GM18858 (cell line): ENCODE measurements around the gene STOML1.
"Not testable (repeated sequence)": the region's sequence is repeated elsewhere in the genome, so short reads cannot be mapped to it uniquely, and the experiment has no call there.

Experiments used
- ATAC-seq: cut with Tn5 transposase; IDR thresholded peaks from one replicate; pipeline ENCODE4 v1.9.1; 2021; ENCODE audit not compliant: unreplicated experiment

STOML1 gene

DNA sequence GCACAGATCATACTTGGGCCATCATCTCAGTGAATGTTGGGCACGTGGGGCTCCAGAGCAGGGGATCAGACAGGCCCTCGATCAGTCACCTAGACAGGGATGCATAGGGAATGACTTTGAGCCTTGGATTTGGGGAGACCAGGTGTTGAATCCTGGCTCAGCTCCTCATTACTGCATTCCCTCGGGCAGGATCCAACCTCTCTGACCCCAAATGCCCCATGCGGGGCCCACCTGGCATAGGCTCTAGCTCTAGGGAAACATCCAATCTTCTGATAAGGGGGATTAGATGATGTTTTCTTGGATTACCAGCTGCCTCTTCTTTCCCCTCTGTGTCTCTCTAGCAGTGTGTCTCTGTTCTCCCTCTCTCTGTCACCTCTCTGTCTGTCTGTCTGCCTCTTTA is 43.1 kb downstream of the STOML1 start:
- no peak for ATAC-seq

GRCh38 chr15:73948396-73948795 is 43.7 kb downstream of the STOML1 start:
- ATAC-seq, result no peak

- no peak for ATAC-seq
Measured at GRCh38 chr15:73947651-73948050, 44.4 kb downstream of the STOML1 start.

- ATAC-seq, result no peak
Measured at GRCh38 chr15:73946795-73947370, 45.2 kb downstream of the STOML1 start.

- no peak for ATAC-seq
Measured at GRCh38 chr15:73946046-73946721, 45.9 kb downstream of the STOML1 start.

DNA sequence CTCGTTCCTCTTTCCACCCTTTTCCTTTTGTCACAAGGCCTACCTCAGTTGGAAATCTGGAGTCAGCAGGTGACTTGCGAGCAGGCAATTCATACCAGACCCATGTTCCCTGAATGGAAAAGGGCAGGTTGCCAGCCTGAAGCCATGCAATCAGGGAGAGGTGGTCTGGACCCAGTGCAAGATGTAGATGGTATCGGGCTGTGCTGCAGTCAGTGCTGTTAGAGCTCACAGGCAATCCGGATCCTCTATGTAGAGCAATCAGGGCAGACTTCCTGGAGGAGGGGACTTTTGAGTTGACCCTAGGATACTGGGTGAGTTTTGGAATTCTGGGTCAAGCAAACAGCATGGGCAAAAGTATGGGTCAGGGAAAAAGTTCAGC is 47.0 kb downstream of the STOML1 start:
- no peak for ATAC-seq

GRCh38 chr15:73944161-73945129 is 47.6 kb downstream of the STOML1 start:
- ATAC-seq, result no peak

DNA sequence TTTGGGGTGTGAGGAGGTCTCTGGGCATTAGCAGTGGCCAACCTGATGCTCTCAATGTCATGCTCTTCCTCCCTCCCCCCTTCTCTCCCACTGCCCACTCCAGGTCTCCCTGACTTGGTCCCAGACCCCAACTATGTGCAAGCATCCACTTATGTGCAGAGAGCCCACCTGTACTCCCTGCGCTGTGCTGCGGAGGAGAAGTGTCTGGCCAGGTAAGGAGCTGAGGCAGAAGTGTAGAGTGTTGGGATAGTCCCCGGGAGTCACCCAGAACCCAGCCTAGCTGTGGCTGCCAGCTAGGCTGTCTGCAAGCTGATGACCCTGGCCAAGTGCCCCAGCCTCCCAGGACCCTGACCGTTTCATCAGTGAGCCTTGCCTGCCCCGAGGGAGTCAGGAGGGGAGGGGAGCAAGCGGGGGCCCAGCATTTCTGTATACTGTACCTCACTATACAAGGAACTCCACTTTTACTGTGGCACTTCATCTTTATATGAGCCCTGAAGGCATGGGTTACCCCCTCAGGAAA is 49.3 kb downstream of the STOML1 start:
- no peak for ATAC-seq

DNA sequence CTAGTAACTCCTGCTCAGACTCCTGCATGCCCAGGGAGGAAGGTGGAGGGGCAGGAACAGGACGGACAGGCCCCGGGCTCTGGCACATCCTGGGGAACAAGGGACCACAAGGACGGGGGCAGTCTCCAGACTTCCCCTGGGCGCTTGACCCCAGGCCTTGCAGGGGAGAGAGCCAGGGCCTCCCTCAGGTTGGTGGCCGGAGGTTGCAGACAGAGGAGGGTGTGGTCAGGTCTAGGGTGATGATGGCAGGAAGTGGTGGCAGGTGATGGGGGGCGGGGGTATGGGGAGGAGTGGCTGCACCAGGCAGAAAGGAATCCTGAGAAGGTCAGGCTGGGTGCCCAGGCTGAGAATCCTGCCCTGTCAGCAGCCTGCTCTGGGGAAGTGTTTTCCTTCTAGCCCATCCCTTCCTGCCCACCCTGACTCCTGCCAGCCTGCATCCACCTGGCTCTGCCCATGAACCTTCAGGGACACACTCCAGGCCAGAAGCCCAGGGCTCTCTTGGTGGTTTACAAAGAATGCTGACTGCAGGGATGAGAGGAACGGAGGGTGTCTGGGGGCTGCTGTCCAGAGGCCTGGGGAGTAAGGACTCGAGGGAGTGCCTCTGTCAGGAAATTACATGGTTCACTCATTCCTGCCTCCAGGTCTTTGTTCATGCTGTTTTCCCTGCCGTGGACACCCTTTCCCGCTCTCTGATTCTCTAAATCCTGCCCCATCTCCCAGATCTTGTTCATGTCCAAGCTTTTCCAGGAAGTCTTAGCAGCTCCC is 50.0 kb downstream of the STOML1 start:
- no peak for ATAC-seq

DNA sequence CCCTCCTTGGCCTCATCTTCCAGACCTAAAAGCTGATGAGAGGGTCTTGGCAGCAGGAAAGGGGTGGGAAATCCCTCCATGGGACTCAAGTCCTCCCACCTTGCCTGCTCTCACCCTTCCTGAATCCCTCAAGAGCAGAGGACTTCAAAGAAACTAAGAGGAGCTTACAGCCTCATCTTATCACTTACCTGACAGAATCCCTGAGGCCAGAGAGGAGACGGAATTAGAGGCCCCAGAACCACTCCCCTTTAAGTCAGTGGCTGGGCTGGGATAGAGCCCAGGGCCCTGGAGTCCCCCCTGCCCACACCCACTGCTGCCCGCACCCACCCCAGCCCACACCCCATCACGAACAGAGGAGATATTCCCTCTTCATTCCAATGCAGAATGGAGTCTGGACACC is 50.6 kb downstream of the STOML1 start:
- no peak for ATAC-seq

- no peak for ATAC-seq
Measured at GRCh38 chr15:73941044-73941443, 51.1 kb downstream of the STOML1 start.

DNA sequence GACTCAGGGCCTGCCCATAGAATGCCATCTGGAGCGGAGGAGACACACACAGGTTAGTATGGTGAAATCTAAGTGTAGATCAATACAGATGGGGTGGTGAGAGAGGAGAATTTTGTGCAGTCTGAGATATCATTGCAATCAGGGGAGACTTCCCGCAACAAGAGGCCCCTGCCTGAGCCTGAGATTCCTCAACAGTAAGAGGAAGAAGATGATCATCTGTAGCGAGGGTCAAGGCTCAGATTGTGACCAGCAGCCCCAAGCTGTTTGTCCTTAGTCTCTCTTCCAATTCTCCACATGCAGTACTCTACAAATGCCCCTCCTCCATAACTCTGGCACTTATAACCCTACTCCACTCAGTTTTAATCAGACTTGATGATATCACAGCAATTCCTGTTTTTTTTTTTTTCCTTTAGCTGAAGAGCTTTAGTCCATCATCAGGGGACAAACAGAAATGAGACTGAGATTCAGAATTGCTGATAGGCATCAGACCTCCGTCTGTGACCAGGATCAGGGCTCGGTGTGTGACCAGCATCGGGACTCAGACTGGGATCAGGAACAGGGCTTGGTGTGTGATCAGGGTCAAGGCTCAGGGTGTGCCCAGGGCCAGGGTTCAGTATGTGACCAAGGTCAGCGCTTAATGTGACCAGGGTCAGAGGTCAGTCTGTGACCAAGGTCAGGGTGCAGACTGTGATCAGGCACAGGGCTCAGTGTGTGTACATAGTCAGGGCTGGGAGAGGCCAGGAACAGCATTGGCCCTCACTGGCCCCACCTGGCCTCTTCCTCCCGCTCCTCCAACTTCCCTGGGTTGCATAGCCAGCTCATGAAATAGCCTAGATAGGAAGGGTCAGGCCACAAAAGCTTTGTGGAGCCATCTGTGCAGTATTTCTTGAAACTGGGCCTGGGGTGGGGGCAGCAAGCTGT is 51.8 kb downstream of the STOML1 start:
- no peak for ATAC-seq

DNA sequence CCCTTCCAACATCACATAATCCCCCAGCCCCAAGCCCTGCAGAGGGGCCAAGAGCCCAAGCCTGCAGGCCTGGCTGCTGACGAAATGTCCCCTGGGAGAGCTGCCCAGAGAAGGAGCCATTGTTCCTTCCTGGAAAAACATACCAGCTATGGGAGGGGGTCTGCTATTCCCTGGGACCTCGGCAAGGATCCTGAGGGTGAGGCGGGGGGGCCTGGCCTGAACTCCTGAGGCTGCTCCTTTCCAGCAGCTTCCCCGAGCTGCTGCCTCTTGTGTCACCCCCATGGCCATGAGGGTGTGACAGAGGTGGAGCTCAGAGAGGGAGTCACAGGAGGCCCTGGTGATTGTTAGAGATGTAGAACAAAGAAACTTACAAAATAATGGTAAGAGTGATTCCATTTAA is 53.0 kb downstream of the STOML1 start:
- no peak for ATAC-seq

GRCh38 chr15:73938516-73938915 is 53.6 kb downstream of the STOML1 start:
- ATAC-seq, result not testable (repeated sequence)

DNA sequence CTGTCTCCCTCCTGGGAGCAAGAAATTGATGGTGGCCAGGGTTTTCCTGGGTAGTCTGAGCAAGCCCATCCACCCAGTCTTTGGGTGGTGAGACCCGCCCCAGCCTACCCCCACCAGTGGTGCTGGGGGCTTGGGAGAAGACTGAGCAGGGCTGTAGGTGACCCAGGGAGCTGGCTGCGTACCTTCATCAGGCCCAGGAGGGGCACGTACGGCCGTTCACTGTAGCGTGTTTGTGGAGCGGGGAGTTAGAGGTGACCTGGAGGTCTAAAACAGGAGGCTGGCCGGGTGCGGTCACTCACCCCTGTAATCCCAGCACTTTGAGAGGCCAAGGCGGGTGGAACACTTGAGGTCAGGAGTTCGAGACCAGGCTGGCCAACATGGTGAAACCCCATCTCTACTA is 54.4 kb downstream of the STOML1 start:
- no peak for ATAC-seq

- no peak for ATAC-seq
Measured at GRCh38 chr15:73937296-73937695, 54.8 kb downstream of the STOML1 start.

DNA sequence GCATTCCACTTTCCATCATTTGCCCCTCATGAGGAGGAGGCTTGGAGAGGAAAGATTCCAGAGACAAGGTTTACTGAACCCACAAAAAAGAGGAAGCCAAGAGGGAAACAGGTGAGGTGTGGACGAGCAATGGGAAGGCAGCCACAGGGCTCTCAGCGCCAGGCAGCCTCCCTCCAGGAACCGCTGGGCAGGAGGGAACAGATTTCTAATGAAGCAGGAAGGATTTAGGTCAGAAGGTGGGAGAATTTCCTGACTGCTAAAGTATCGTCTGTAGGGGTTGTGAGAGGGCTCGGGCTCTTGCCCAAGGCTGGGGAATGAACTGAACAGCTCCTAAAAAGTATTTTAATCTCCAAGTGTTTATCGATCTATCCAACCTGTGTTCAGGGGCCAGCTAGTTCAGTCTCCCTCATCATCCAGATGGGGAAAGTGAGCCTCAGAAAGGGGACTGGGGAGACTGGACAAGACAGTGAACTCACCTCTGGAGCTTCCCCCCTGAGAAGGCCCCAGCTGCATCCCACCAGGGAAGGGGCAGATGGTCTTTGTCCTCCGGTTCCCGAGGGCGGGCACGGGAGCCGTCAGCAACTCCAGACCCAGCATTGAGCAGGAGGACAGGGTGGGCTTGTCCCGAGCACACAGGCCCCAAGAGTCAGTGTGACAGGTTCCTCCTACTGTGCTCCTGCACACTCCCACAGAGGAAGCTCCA is 55.4 kb downstream of the STOML1 start:
- no peak for ATAC-seq

DNA sequence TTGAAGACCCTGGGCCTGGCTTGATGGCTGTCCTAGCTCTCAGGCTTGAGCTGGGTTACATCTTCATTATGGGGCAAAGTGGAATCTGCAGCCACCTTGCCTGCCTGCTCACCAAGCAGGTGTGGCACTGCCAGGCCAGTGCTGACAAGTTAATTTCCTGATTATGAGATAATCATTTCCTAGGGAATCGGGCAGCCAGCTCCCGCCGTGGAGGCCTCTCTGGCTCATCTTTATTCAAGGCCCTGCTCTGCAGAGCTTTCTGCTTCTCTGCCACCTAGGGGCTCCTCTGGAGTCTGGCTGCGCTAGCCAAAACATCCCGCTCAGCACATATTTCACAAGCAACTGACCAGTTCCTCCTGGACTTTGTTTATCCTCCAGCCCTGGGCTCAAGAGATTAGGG is 55.9 kb downstream of the STOML1 start:
- ATAC-seq, result no peak

- ATAC-seq, result no peak
Measured at GRCh38 chr15:73935547-73935946, 56.5 kb downstream of the STOML1 start.
